SK-N-MC (cell line): ENCODE data around the gene DAPK1.

ENCODE experiments used
- DNase-seq: peaks from one replicate; pipeline ENCODE4 v3.0.0-alpha.2; 2011; ENCODE audit warnings: low read depth, low spot score
- H3K27ac ChIP-seq: fragments of 200-600 bp; sonication (generic); 2 replicates; pipeline ENCODE4 v1.5.1; 2016; ENCODE audit warnings: mixed run types
- H3K36me3 ChIP-seq: fragments of 200-600 bp; sonication (generic); 2 replicates; pipeline ENCODE4 v1.6.1; 2017; ENCODE audit warnings: antibody characterized with exemption, low read length, mixed read lengths; ENCODE audit not compliant: insufficient read depth
- H3K4me3 ChIP-seq: fragments of 200-600 bp; sonication (generic); 2 replicates; pipeline ENCODE4 v1.5.1; 2016
- H3K9ac ChIP-seq: fragments of 200-600 bp; sonication (generic); 2 replicates; pipeline ENCODE4 v1.8.0; 2017; ENCODE audit warnings: mixed run types, mixed read lengths; ENCODE audit not compliant: insufficient read length
- H3K9me3 ChIP-seq: fragments of 200-600 bp; sonication (generic); 2 replicates; pipeline ENCODE4 v1.6.1; 2017; ENCODE audit warnings: low read depth, mild to moderate bottlenecking, antibody characterized with exemption, low read length, moderate library complexity, mixed read lengths
- EZH2 ChIP-seq: fragments of 200-600 bp; sonication (generic); IDR thresholded peaks from one replicate; pipeline ENCODE4 v1.6.1; 2017; ENCODE audit warnings: antibody characterized with exemption
- FOXP2 ChIP-seq: optimal IDR thresholded peaks from 2 replicates; pipeline ENCODE3; 2011; ENCODE audit warnings: mild to moderate bottlenecking, moderate library complexity; ENCODE audit not compliant: insufficient read depth; ENCODE audit errors: extremely low read length, control extremely low read depth
- POLR2AphosphoS5 ChIP-seq: IDR thresholded peaks from 2 replicates; pipeline ENCODE4 v1.6.1; 2012; ENCODE audit warnings: mild to moderate bottlenecking, low read depth, low read length, borderline replicate concordance

The DAPK1 gene

GRCh38 chr9:87535817-87536539, 38.3 kb downstream of the DAPK1 start:
- Histone ChIP-seq H3K4me3 (peak overlapping the region; percentile 12; the same call in 1 of the 2 replicates), H3K9ac (peak overlapping the region; percentile 17), H3K36me3 (peaks cover 14% of the 10 kb centered on the region), H3K27ac (peak overlapping the region; percentile 61; the same call in 1 of the 2 replicates), H3K9me3 (no peaks in the 10 kb centered on the region)
- DNase-seq: no peak
- TF ChIP-seq POLR2AphosphoS5 (no peak), EZH2 (no peak), FOXP2 (no peak)

GRCh38 chr9:87537625-87538024, 40.0 kb downstream of the DAPK1 start:
- Histone ChIP-seq H3K9ac (peak overlapping the region; percentile 13), H3K36me3 (peaks cover 28% of the 10 kb centered on the region), H3K27ac (peak overlapping the region; percentile 72), H3K4me3 (peak overlapping the region; percentile 57), H3K9me3 (no peaks in the 10 kb centered on the region)
- TF ChIP-seq FOXP2 (no peak), POLR2AphosphoS5 (peak; percentile 38; the same call in 1 of the 2 replicates)
- peak; percentile 84 for DNase-seq

DNA sequence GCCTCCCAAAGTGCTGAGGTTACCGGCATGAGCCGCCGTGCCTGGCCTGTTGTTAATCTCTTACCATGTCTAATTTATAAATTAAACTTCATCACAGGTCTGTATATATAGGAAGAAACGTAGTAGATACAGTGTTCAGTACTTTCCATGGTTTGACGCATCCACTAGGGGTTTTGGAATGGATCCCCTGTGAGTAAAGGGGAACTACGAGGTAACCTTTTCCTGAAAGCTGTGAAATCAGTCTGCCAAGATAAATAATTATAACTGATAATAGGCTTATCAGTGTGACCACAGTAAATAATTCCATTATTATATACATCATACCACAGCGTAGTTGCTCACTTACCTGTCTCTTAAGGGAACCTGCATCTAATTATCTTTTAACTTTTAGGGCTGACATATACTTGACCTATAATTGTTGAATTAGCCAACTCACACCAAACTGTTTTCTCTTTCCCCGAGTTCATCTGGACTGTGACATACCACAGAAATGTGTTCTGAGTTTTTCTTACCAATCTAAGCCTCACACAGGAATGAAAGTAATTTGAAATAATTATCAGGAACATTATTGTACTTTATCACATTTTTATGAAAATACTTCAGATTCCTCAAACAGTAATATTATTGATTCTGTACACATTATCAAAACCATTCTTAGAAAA, 42.9 kb downstream of the DAPK1 start:
- no peak overlapping the region for H3K27ac ChIP-seq
- H3K9ac ChIP-seq: no peak overlapping the region
- no peaks in the 10 kb centered on the region for H3K9me3 ChIP-seq
- H3K4me3 ChIP-seq: no peak overlapping the region
- H3K36me3 ChIP-seq: peaks cover 37% of the 10 kb centered on the region
- no peak for TF ChIP-seq EZH2
- TF ChIP-seq FOXP2: no peak
- no peak for TF ChIP-seq POLR2AphosphoS5
- DNase-seq: no peak

- no peak overlapping the region for H3K27ac ChIP-seq
- no peak overlapping the region for H3K4me3 ChIP-seq
- H3K9me3 ChIP-seq: no peaks in the 10 kb centered on the region
- H3K9ac ChIP-seq: no peak overlapping the region
- DNase-seq: no peak
- H3K36me3 ChIP-seq: peaks cover 37% of the 10 kb centered on the region
- TF ChIP-seq POLR2AphosphoS5 (no peak), FOXP2 (no peak), EZH2 (no peak)
These were observed 44.0 kb downstream of the DAPK1 start for GRCh38 chr9:87541663-87542062.

- Histone ChIP-seq H3K4me3 (no peak overlapping the region), H3K27ac (no peak overlapping the region), H3K36me3 (peaks cover 37% of the 10 kb centered on the region), H3K9me3 (no peaks in the 10 kb centered on the region), H3K9ac (no peak overlapping the region)
- no peak for TF ChIP-seq FOXP2
- TF ChIP-seq POLR2AphosphoS5: no peak
- TF ChIP-seq EZH2: no peak
- no peak for DNase-seq
These were observed 44.5 kb downstream of the DAPK1 start for GRCh38 chr9:87542141-87542540.

- no peak for TF ChIP-seq EZH2
- TF ChIP-seq FOXP2: no peak
- TF ChIP-seq POLR2AphosphoS5: no peak
- no peak for DNase-seq
- Histone ChIP-seq H3K4me3 (no peak overlapping the region), H3K9me3 (no peaks in the 10 kb centered on the region), H3K36me3 (peaks cover 43% of the 10 kb centered on the region), H3K9ac (no peak overlapping the region), H3K27ac (no peak overlapping the region)
These were observed 45.6 kb downstream of the DAPK1 start for GRCh38 chr9:87543251-87543650.

GRCh38 chr9:87545858-87546257, 48.2 kb downstream of the DAPK1 start:
- DNase-seq: no peak
- Histone ChIP-seq H3K4me3 (no peak overlapping the region), H3K9me3 (no peaks in the 10 kb centered on the region)

DNA sequence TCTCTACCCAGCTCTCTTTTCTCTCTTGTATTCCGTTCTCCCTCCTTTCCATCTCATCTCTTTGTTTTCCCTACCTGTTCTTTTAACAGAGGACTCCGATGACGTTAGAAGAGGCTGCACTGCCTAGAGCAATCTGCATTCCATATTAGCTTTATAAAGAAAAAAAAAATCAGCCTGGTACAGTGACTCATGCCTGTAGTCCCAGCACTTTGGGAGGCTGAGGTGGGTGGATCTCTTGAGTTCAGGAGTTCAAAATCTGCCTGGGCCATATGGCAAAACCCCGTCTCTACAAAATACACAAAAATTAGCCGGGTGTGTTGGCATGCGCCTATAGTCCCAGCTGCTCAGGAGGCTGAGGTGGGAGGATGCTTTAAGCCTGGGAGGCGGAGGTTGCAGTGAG, 49.0 kb downstream of the DAPK1 start:
- Histone ChIP-seq H3K4me3 (no peak overlapping the region), H3K9ac (no peak overlapping the region), H3K27ac (no peak overlapping the region), H3K36me3 (peaks cover 26% of the 10 kb centered on the region), H3K9me3 (no peaks in the 10 kb centered on the region)
- DNase-seq: no peak
- TF ChIP-seq FOXP2 (no peak), EZH2 (no peak), POLR2AphosphoS5 (no peak)

More at GRCh38 chr9:87545858-87546257, 48.2 kb downstream of the DAPK1 start:
- Histone ChIP-seq H3K27ac (no peak overlapping the region), H3K36me3 (peaks cover 34% of the 10 kb centered on the region), H3K9ac (no peak overlapping the region)
- TF ChIP-seq FOXP2 (no peak), EZH2 (no peak), POLR2AphosphoS5 (no peak)
